Measurements from ENCODE around the gene OR2AG1. TPM values are rescaled to one million over a fixed set of nuclear protein-coding genes. Genes with fewer than 3 reads are reported as not detected.

The OR2AG1 gene
- total and polyA plus RNA-seq, 4 donors = not detected

GRCh38 chr11:6812390-6813005 is 29.7 kb downstream of the OR2AG1 start:
- Histone ChIP-seq H3K4me1 (ENCODE audit: control insufficient read depth in 5 of 5, insufficient read depth in 5 of 5, low read length in 5 of 5) (no peaks in the 10 kb centered on the region), H3K36me3 (ENCODE audit: control insufficient read depth in 4 of 4, insufficient read depth in 4 of 4, low read length in 4 of 4) (no peaks in the 10 kb centered on the region), H3K27me3 (ENCODE audit: control insufficient read depth in 3 of 3, insufficient read depth in 3 of 3, low read length in 2 of 3) (no peaks in the 10 kb centered on the region), H3K9ac (ENCODE audit: insufficient read depth in 1 of 2, low read length in 2 of 2) (no peak overlapping the region), H3K27ac (ENCODE audit: low read depth in 1 of 2, low read length in 1 of 2) (no peak overlapping the region), H3K9me3 (ENCODE audit: control insufficient read depth in 4 of 4, insufficient read depth in 3 of 4, low read length in 3 of 4) (no peaks in the 10 kb centered on the region), H3K4me3 (no peak overlapping the region)
- peak; percentile 82 for ATAC-seq (ENCODE audit: insufficient read depth, low FRiP score)
- peak in 2 of 3 donors; percentile 8 to 21 for DNase-seq
- WGBS, 2 donors = 14 to 17% methylated on average over 6 of the region's 6 CpGs
- peak; percentile 40 for TF ChIP-seq CTCF (IDR thresholded peaks at IDR 0.05; ENCODE audit: control extremely low read depth, extremely low read depth)

- H3K4me3 ChIP-seq = no peak overlapping the region
- WGBS, 2 donors = 69 to 82% methylated on average over 2 of the region's 2 CpGs
- H3K27ac ChIP-seq (ENCODE audit: low read depth in 1 of 2, low read length in 1 of 2) = no peak overlapping the region
- H3K9ac ChIP-seq (ENCODE audit: insufficient read depth in 1 of 2, low read length in 2 of 2) = no peak overlapping the region
- no peaks in the 10 kb centered on the region for H3K4me1 ChIP-seq (ENCODE audit: control insufficient read depth in 5 of 5, insufficient read depth in 5 of 5, low read length in 5 of 5)
- DNase-seq = no peak
- H3K27me3 ChIP-seq (ENCODE audit: control insufficient read depth in 3 of 3, insufficient read depth in 3 of 3, low read length in 2 of 3) = no peaks in the 10 kb centered on the region
- peaks cover 0 to 5% (median 2%) of the 10 kb centered on the region in 4 donors for H3K9me3 ChIP-seq (ENCODE audit: control insufficient read depth in 4 of 4, insufficient read depth in 3 of 4, low read length in 3 of 4)
- no peak for ATAC-seq (ENCODE audit: insufficient read depth, low FRiP score)
- H3K36me3 ChIP-seq (ENCODE audit: control insufficient read depth in 4 of 4, insufficient read depth in 4 of 4, low read length in 4 of 4) = no peaks in the 10 kb centered on the region
- TF ChIP-seq CTCF (IDR thresholded peaks at IDR 0.05; ENCODE audit: control extremely low read depth, extremely low read depth) = no peak
Observed at GRCh38 chr11:6813656-6814055, 30.8 kb downstream of the OR2AG1 start.

GRCh38 chr11:6817694-6818093 is 34.9 kb downstream of the OR2AG1 start:
- no peaks in the 10 kb centered on the region for H3K36me3 ChIP-seq (ENCODE audit: control insufficient read depth in 4 of 4, insufficient read depth in 4 of 4, low read length in 4 of 4)
- H3K27ac ChIP-seq (ENCODE audit: low read depth in 1 of 2, low read length in 1 of 2) = no peak overlapping the region
- WGBS, 2 donors = 57 to 71% methylated on average over 1 of the region's 1 CpG
- no peak overlapping the region for H3K9ac ChIP-seq (ENCODE audit: insufficient read depth in 1 of 2, low read length in 2 of 2)
- TF ChIP-seq CTCF (IDR thresholded peaks at IDR 0.05; ENCODE audit: control extremely low read depth, extremely low read depth) = no peak
- H3K4me1 ChIP-seq (ENCODE audit: control insufficient read depth in 5 of 5, insufficient read depth in 5 of 5, low read length in 5 of 5) = no peaks in the 10 kb centered on the region
- ATAC-seq (ENCODE audit: insufficient read depth, low FRiP score) (no peak), DNase-seq (no peak)
- H3K4me3 ChIP-seq = no peak overlapping the region
- H3K27me3 ChIP-seq (ENCODE audit: control insufficient read depth in 3 of 3, insufficient read depth in 3 of 3, low read length in 2 of 3) = no peaks in the 10 kb centered on the region
- H3K9me3 ChIP-seq (ENCODE audit: control insufficient read depth in 4 of 4, insufficient read depth in 3 of 4, low read length in 3 of 4) = peaks cover 0 to 5% (median 2%) of the 10 kb centered on the region in 4 donors

GRCh38 chr11:6818967-6819366 is 36.1 kb downstream of the OR2AG1 start:
- TF ChIP-seq CTCF (IDR thresholded peaks at IDR 0.05; ENCODE audit: control extremely low read depth, extremely low read depth) = no peak
- no peak for DNase-seq
- no peaks in the 10 kb centered on the region for H3K4me1 ChIP-seq (ENCODE audit: control insufficient read depth in 5 of 5, insufficient read depth in 5 of 5, low read length in 5 of 5)

More at GRCh38 chr11:6818967-6819366, 36.1 kb downstream of the OR2AG1 start:
- H3K9ac ChIP-seq (ENCODE audit: insufficient read depth in 1 of 2, low read length in 2 of 2) = no peak overlapping the region
- H3K27me3 ChIP-seq (ENCODE audit: control insufficient read depth in 3 of 3, insufficient read depth in 3 of 3, low read length in 2 of 3) = no peaks in the 10 kb centered on the region
- 91 to 98% methylated on average over 5 of the region's 5 CpGs for WGBS, 2 donors
- ATAC-seq (ENCODE audit: insufficient read depth, low FRiP score) = no peak
- H3K27ac ChIP-seq (ENCODE audit: low read depth in 1 of 2, low read length in 1 of 2) = no peak overlapping the region
- H3K4me3 ChIP-seq = no peak overlapping the region
- peaks cover 0 to 5% (median 2%) of the 10 kb centered on the region in 4 donors for H3K9me3 ChIP-seq (ENCODE audit: control insufficient read depth in 4 of 4, insufficient read depth in 3 of 4, low read length in 3 of 4)
- H3K36me3 ChIP-seq (ENCODE audit: control insufficient read depth in 4 of 4, insufficient read depth in 4 of 4, low read length in 4 of 4) = no peaks in the 10 kb centered on the region

Data from lung (tissue), 12 donors.